Panc1 (cell line): Measurements from ENCODE around the gene CACNA2D3. TPM values are rescaled to one million over a fixed set of nuclear protein-coding genes. Genes with fewer than 3 reads are reported as not detected.

ENCODE experiments used
- ATAC-seq: fragments of 200-7000 bp; cut with Tn5 transposase; 2 replicates; pipeline ENCODE4 v1.9.1; 2020; ENCODE audit warnings: mild to moderate bottlenecking, moderate library complexity
- BruUV-seq: library from RNA; stranded (reverse); fragments of 400-500 nt; replicated peaks from 2 replicates; lab custom pipeline; 2021; lab: Mats Ljungman, UMichigan
- CTCF ChIA-PET: fragments of 300-600 bp; sonication (Branson Sonifier 250); formaldehyde crosslinking; loops from one replicate; lab custom pipeline; 2022; ENCODE audit warnings: antibody characterized with exemption; lab: Charles Lee
- POLR2A ChIA-PET: fragments of 300-600 bp; sonication (Branson Sonifier 250); formaldehyde crosslinking; loops from one replicate; lab custom pipeline; 2022; ENCODE audit warnings: antibody characterized with exemption; lab: Charles Lee
- DNase-seq: peaks from one replicate; pipeline ENCODE4 v3.0.0-alpha.2; 2010; ENCODE audit warnings: low read depth, low spot score
- H3K27ac ChIP-seq: 2 replicates; pipeline ENCODE4 v1.5.1; 2011; ENCODE audit warnings: mild to moderate bottlenecking, low read length, inconsistent platforms
- H3K27me3 ChIP-seq: fragments of 200-500 bp; sonication (Bioruptor generic); 2 replicates; pipeline ENCODE4 v1.6.0; 2014; ENCODE audit warnings: low read length, inconsistent platforms; ENCODE audit not compliant: control insufficient read depth, insufficient read depth
- H3K36me3 ChIP-seq: fragments of 200-500 bp; sonication (Bioruptor generic); 2 replicates; pipeline ENCODE4 v1.5.1; 2014; ENCODE audit warnings: inconsistent platforms, mild to moderate bottlenecking, low read length, moderate library complexity; ENCODE audit not compliant: control insufficient read depth, insufficient read depth
- H3K4me1 ChIP-seq: 2 replicates; pipeline ENCODE4 v1.5.1; 2011; ENCODE audit warnings: inconsistent platforms, mild to moderate bottlenecking, low read length, moderate library complexity; ENCODE audit not compliant: control insufficient read depth, insufficient read depth
- H3K4me3 ChIP-seq, 2 experiments: 2 replicates each; pipeline ENCODE4 v1.5.1; 2011 to 2012; ENCODE audit warnings: low read depth in 2 of 2, low read length in 2 of 2, mild to moderate bottlenecking in 2 of 2, inconsistent platforms in 1 of 2, moderate library complexity in 1 of 2
- H3K9me3 ChIP-seq: fragments of 200-500 bp; sonication (Bioruptor generic); 2 replicates; pipeline ENCODE4 v1.5.1; 2014; ENCODE audit warnings: low read depth, mild to moderate bottlenecking, inconsistent platforms, low read length, moderate library complexity; ENCODE audit not compliant: control insufficient read depth, insufficient read depth
- CTCF ChIP-seq: fragments of 450-650 bp; IDR thresholded peaks from 2 replicates; pipeline ENCODE4 v1.5.1; 2017; ENCODE audit warnings: mild to moderate bottlenecking
- POLR2AphosphoS5 ChIP-seq: IDR thresholded peaks from 2 replicates; pipeline ENCODE4 v1.6.1; 2012; ENCODE audit warnings: mild to moderate bottlenecking, low read depth, low read length, moderate library complexity
- REST ChIP-seq, 2 experiments: IDR thresholded peaks; 2 replicates each; pipeline ENCODE4 v1.6.1; 2011 to 2012; ENCODE audit warnings: low read depth in 2 of 2, control low read depth in 1 of 2, low read length in 1 of 2, mild to moderate bottlenecking in 1 of 2, moderate library complexity in 1 of 2; ENCODE audit not compliant: insufficient read depth in 1 of 2
- SIN3A ChIP-seq: IDR thresholded peaks from 2 replicates; pipeline ENCODE4 v1.6.1; 2012; ENCODE audit warnings: low read depth, mild to moderate bottlenecking, low read length, moderate library complexity, borderline replicate concordance; ENCODE audit not compliant: insufficient read depth
- TCF7L2 ChIP-seq: IDR thresholded peaks from 2 replicates; pipeline ENCODE4 v1.6.1; 2011; ENCODE audit warnings: mild to moderate bottlenecking, low read depth, low read length, inconsistent platforms
- in situ Hi-C: cut with HindIII; loops from 2 replicates; pipeline ENCODE4 v1.10.0; 2016; ENCODE audit warnings: low sequenced_read_pairs, low pct_unique_long_range_greater_than_20kb
- intact Hi-C: fragments of 100-400 bp; cut with micrococcal nuclease; formaldehyde crosslinking; loops from one replicate; pipeline ENCODE4 v1.10.0; 2022; ENCODE audit not compliant: unreplicated experiment
- total RNA-seq: library from RNA; stranded (reverse); gene quantifications from one replicate; pipeline ENCODE4 v1.2.1, GENCODE V29; 2021; ENCODE audit not compliant: unreplicated experiment

Gene CACNA2D3
- total RNA-seq, 1 experiment from 2014 or later: 0.41 TPM

GRCh38 chr3:54279005-54279583 is 156.7 kb downstream of the CACNA2D3 start:
- in situ Hi-C loops: no loop called here
- H3K4me1 ChIP-seq: no peaks in the 10 kb centered on the region
- intact Hi-C loops: no loop called here
- H3K27me3 ChIP-seq: no peaks in the 10 kb centered on the region
- DNase-seq: no peak
- no peak overlapping the region for H3K4me3 ChIP-seq
- H3K36me3 ChIP-seq: no peaks in the 10 kb centered on the region
- H3K9me3 ChIP-seq: no peaks in the 10 kb centered on the region
- ATAC-seq: no peak
- ChIA-PET CTCF (no interaction called here), POLR2A (no interaction called here)
- no TSS peak for BruUV-seq
- no peak for TF ChIP-seq POLR2AphosphoS5
- TF ChIP-seq REST (IDR thresholded peaks at IDR 0.05; ENCODE audit: insufficient read depth in 1 of 2, low read depth in 2 of 2, low read length in 1 of 2): no peak
- no peak for TF ChIP-seq TCF7L2
- no peak for TF ChIP-seq CTCF
- TF ChIP-seq SIN3A: no peak
- no peak overlapping the region for H3K27ac ChIP-seq

- no peak for ATAC-seq
- DNase-seq: no peak
Measured at GRCh38 chr3:54283470-54283869, 161.1 kb downstream of the CACNA2D3 start.

More at GRCh38 chr3:54283470-54283869, 161.1 kb downstream of the CACNA2D3 start:
- no peaks in the 10 kb centered on the region for H3K27me3 ChIP-seq
- no peak overlapping the region for H3K27ac ChIP-seq
- H3K9me3 ChIP-seq: no peaks in the 10 kb centered on the region
- CTCF ChIA-PET: no interaction called here
- TF ChIP-seq REST (IDR thresholded peaks at IDR 0.05; ENCODE audit: insufficient read depth in 1 of 2, low read depth in 2 of 2, low read length in 1 of 2) (no peak), SIN3A (no peak), CTCF (no peak), TCF7L2 (no peak), POLR2AphosphoS5 (no peak)
- H3K4me1 ChIP-seq: no peaks in the 10 kb centered on the region
- H3K4me3 ChIP-seq: no peak overlapping the region
- BruUV-seq: no TSS peak
- intact Hi-C loops (no loop called here), in situ Hi-C loops (no loop called here)
- H3K36me3 ChIP-seq: no peaks in the 10 kb centered on the region
- POLR2A ChIA-PET: no interaction called here
